Jurkat, Clone E6-1 (cell line): ENCODE measurements around the gene MRTFA.

ENCODE experiments used
- DNase-seq: peaks from one replicate; pipeline ENCODE4 v3.0.0-alpha.2; 2011; ENCODE audit warnings: low read depth, low spot score
- H3K4me3 ChIP-seq: 2 replicates; pipeline ENCODE4 v1.5.1; 2011; ENCODE audit warnings: mild to moderate bottlenecking, low read length, control low read depth, moderate library complexity

The MRTFA gene

GRCh38 chr22:40453671-40454070 is 182.8 kb downstream of the MRTFA start:
- DNase-seq: no peak
- H3K4me3 ChIP-seq: no peak overlapping the region

GRCh38 chr22:40452730-40453487 is 183.6 kb downstream of the MRTFA start:
- DNase-seq: no peak
- H3K4me3 ChIP-seq: no peak overlapping the region

- H3K4me3 ChIP-seq: no peak overlapping the region
- no peak for DNase-seq
These were observed 185.3 kb downstream of the MRTFA start for GRCh38 chr22:40451210-40451609.

- no peak for DNase-seq
- H3K4me3 ChIP-seq: no peak overlapping the region
These were observed 185.9 kb downstream of the MRTFA start for GRCh38 chr22:40450616-40451015.

- no peak overlapping the region for H3K4me3 ChIP-seq
- DNase-seq: no peak
These were observed 186.9 kb downstream of the MRTFA start for GRCh38 chr22:40449676-40450035.

- DNase-seq: no peak
These were observed 190.3 kb downstream of the MRTFA start for GRCh38 chr22:40446203-40446602.

GRCh38 chr22:40444178-40444831 is 192.2 kb downstream of the MRTFA start:
- DNase-seq: no peak

More at GRCh38 chr22:40446203-40446602, 190.3 kb downstream of the MRTFA start:
- no peak overlapping the region for H3K4me3 ChIP-seq

GRCh38 chr22:40443732-40444131 is 192.8 kb downstream of the MRTFA start:
- DNase-seq: no peak
- H3K4me3 ChIP-seq: no peak overlapping the region

More at GRCh38 chr22:40444178-40444831, 192.2 kb downstream of the MRTFA start:
- H3K4me3 ChIP-seq: no peak overlapping the region

GRCh38 chr22:40441761-40442390 is 194.6 kb downstream of the MRTFA start:
- H3K4me3 ChIP-seq: no peak overlapping the region
- no peak for DNase-seq

- peak; percentile 74 for DNase-seq
- H3K4me3 ChIP-seq: no peak overlapping the region
These were observed 199.8 kb downstream of the MRTFA start for GRCh38 chr22:40436505-40437431.

GRCh38 chr22:40434745-40435144 is 201.8 kb downstream of the MRTFA start:
- no peak overlapping the region for H3K4me3 ChIP-seq
- no peak for DNase-seq

- no peak for DNase-seq
- H3K4me3 ChIP-seq: no peak overlapping the region
These were observed 202.4 kb downstream of the MRTFA start for GRCh38 chr22:40434106-40434505.

- DNase-seq: no peak
- no peak overlapping the region for H3K4me3 ChIP-seq
These were observed 203.0 kb downstream of the MRTFA start for GRCh38 chr22:40433416-40434090.

GRCh38 chr22:40432625-40433024 is 203.9 kb downstream of the MRTFA start:
- no peak overlapping the region for H3K4me3 ChIP-seq
- no peak for DNase-seq

- H3K4me3 ChIP-seq: no peak overlapping the region
- no peak for DNase-seq
These were observed 204.4 kb downstream of the MRTFA start for GRCh38 chr22:40432157-40432556.

GRCh38 chr22:40430991-40431390 is 205.5 kb downstream of the MRTFA start:
- no peak overlapping the region for H3K4me3 ChIP-seq
- DNase-seq: no peak

GRCh38 chr22:40429481-40429880 is 207.0 kb downstream of the MRTFA start:
- no peak for DNase-seq
- H3K4me3 ChIP-seq: no peak overlapping the region

GRCh38 chr22:40428796-40429195 is 207.7 kb downstream of the MRTFA start:
- DNase-seq: no peak
- no peak overlapping the region for H3K4me3 ChIP-seq
